GM23338 (cell line): Measurements from ENCODE around the gene HCFC1. TPM values are rescaled to one million over a fixed set of nuclear protein-coding genes. Genes with fewer than 3 reads are reported as not detected.

Source experiments
- ATAC-seq: fragments of 200-7000 bp; cut with Tn5 transposase; 3 replicates; pipeline ENCODE4 v1.9.1; 2020
- DNase-seq: peaks from one replicate; pipeline ENCODE4 v3.0.0-alpha.2; 2015; ENCODE audit warnings: low spot score
- H2AFZ ChIP-seq: fragments of 200-600 bp; sonication (generic); 2 replicates; pipeline ENCODE4 v1.8.0; 2016; ENCODE audit warnings: antibody characterized with exemption, mild to moderate bottlenecking, moderate library complexity
- H3F3A ChIP-seq: fragments of 200-600 bp; sonication (generic); replicated peaks from 2 replicates; pipeline ENCODE4 v1.8.0; 2017; ENCODE audit warnings: antibody characterized with exemption, mixed run types, low read depth
- H3K27ac ChIP-seq: fragments of 200-600 bp; sonication (generic); 2 replicates; pipeline ENCODE4 v1.6.1; 2016; ENCODE audit warnings: low read depth
- H3K27me3 ChIP-seq: fragments of 200-600 bp; sonication (generic); 2 replicates; pipeline ENCODE4 v1.8.0; 2016; ENCODE audit warnings: mild to moderate bottlenecking, mixed run types, moderate library complexity; ENCODE audit not compliant: insufficient read depth
- H3K36me3 ChIP-seq: fragments of 200-600 bp; sonication (generic); 2 replicates; pipeline ENCODE4 v1.8.0; 2016; ENCODE audit warnings: mild to moderate bottlenecking; ENCODE audit not compliant: insufficient read depth
- H3K4me1 ChIP-seq: fragments of 200-600 bp; sonication (generic); 2 replicates; pipeline ENCODE4 v1.8.0; 2016; ENCODE audit warnings: mild to moderate bottlenecking, moderate library complexity; ENCODE audit not compliant: insufficient read depth
- H3K4me2 ChIP-seq: fragments of 200-600 bp; sonication (generic); 2 replicates; pipeline ENCODE4 v1.7.1; 2017; ENCODE audit warnings: mixed run types
- H3K4me3 ChIP-seq: fragments of 200-600 bp; sonication (generic); 2 replicates; pipeline ENCODE4 v1.6.1; 2016; ENCODE audit warnings: mixed run types
- H3K79me2 ChIP-seq: fragments of 200-600 bp; sonication (generic); replicated peaks from 2 replicates; pipeline ENCODE4 v1.8.0; 2017; ENCODE audit warnings: mild to moderate bottlenecking; ENCODE audit not compliant: insufficient read depth
- H3K9me2 ChIP-seq: fragments of 200-600 bp; sonication (generic); 2 replicates; pipeline ENCODE4 v1.8.0; 2017; ENCODE audit not compliant: insufficient read depth
- H4K20me1 ChIP-seq: fragments of 200-600 bp; sonication (generic); replicated peaks from 2 replicates; pipeline ENCODE4 v1.8.0; 2017; ENCODE audit warnings: mild to moderate bottlenecking; ENCODE audit not compliant: insufficient read depth
- H3K27ac Mint-ChIP-seq: 2 replicates; pipeline ENCODE4 v1.8.0; 2020; ENCODE audit warnings: inconsistent platforms, mild to moderate bottlenecking, moderate library complexity, mixed read lengths
- H3K27me3 Mint-ChIP-seq: 3 replicates; pipeline ENCODE4 v1.8.0; 2022; ENCODE audit warnings: low read depth, mild to moderate bottlenecking, moderate library complexity, mixed read lengths, inconsistent platforms; ENCODE audit not compliant: insufficient read depth, poor library complexity
- H3K36me3 Mint-ChIP-seq: 3 replicates; pipeline ENCODE4 v1.8.0; 2021; ENCODE audit warnings: low read depth, mild to moderate bottlenecking, inconsistent platforms, moderate library complexity, mixed read lengths
- H3K4me1 Mint-ChIP-seq: 3 replicates; pipeline ENCODE4 v1.8.0; 2020; ENCODE audit warnings: mild to moderate bottlenecking, inconsistent platforms, mixed read lengths
- H3K4me3 Mint-ChIP-seq: 3 replicates; pipeline ENCODE4 v1.8.0; 2021; ENCODE audit warnings: moderate library complexity, mild to moderate bottlenecking, inconsistent platforms, mixed read lengths
- H3K9me3 Mint-ChIP-seq: 3 replicates; pipeline ENCODE4 v1.8.0; 2020; ENCODE audit warnings: moderate library complexity, mild to moderate bottlenecking, inconsistent platforms, mixed read lengths
- CREB1 ChIP-seq: fragments of 250-450 bp; sonication (Bioruptor Pico); IDR thresholded peaks from 2 replicates; pipeline ENCODE4 v1.5.0; 2020; ENCODE audit warnings: low read depth, mild to moderate bottlenecking, moderate library complexity
- EZH2 ChIP-seq: fragments of 200-600 bp; sonication (generic); IDR thresholded peaks from one replicate; pipeline ENCODE4 v1.8.0; 2017; ENCODE audit warnings: antibody characterized with exemption, mild to moderate bottlenecking, low read depth; ENCODE audit not compliant: unreplicated experiment
- EZH2phosphoT487 ChIP-seq: fragments of 200-600 bp; sonication (generic); IDR thresholded peaks from one replicate; pipeline ENCODE4 v1.8.1; 2018; ENCODE audit warnings: antibody characterized with exemption; ENCODE audit not compliant: unreplicated experiment
- JUNB ChIP-seq: IDR thresholded peaks from one replicate; pipeline ENCODE4 v1.6.1; 2016; ENCODE audit warnings: antibody characterized with exemption; ENCODE audit not compliant: unreplicated experiment
- NANOG ChIP-seq: IDR thresholded peaks from 2 replicates; pipeline ENCODE4 v1.6.1; 2016; ENCODE audit warnings: antibody characterized with exemption, borderline replicate concordance
- POLR2AphosphoS5 ChIP-seq: IDR thresholded peaks from 2 replicates; pipeline ENCODE4 v1.6.1; 2016; ENCODE audit warnings: antibody characterized with exemption, low read depth
- STAT1 ChIP-seq: IDR thresholded peaks from one replicate; pipeline ENCODE4 v1.6.1; 2016; ENCODE audit warnings: antibody characterized with exemption; ENCODE audit not compliant: unreplicated experiment
- ZNF114 ChIP-seq: fragments of 250-450 bp; sonication (Bioruptor Pico); IDR thresholded peaks from 2 replicates; pipeline ENCODE4 v1.5.0; 2020; ENCODE audit warnings: mild to moderate bottlenecking, moderate library complexity
- ZNF331 ChIP-seq: fragments of 250-450 bp; sonication (Bioruptor Pico); IDR thresholded peaks from 2 replicates; pipeline ENCODE4 v1.5.0; 2020; ENCODE audit warnings: low read depth, mild to moderate bottlenecking, moderate library complexity
- polyA plus RNA-seq: library from polyadenylated mRNA; unstranded; fragments of >200 nt; fragmentation: Nextera tagmentation; extraction: Ambion mirVana; gene quantifications from 2 replicates; pipeline ENCODE4 v1.2.1, GENCODE V29; 2016
- total RNA-seq: library from RNA; depleted of rRNA; stranded (reverse); fragments of >200 nt; shearing (Covaris generic); gene quantifications from 2 replicates; pipeline ENCODE4 v1.2.3, GENCODE V29; 2014
- TF ChIP-seq, protein P1 (sequence below), 2 experiments: fragments of 200-600 bp in 1 of 2; sonication (generic) in 1 of 2; conservative IDR thresholded peaks; 2 replicates each; pipeline versions ENCODE4 v1.5.1 to v1.6.1; 2016 to 2017; ENCODE audit warnings: antibody characterized with exemption in 2 of 2, low read depth in 2 of 2, mild to moderate bottlenecking in 2 of 2, moderate library complexity in 1 of 2
- TF ChIP-seq, protein P2 (sequence below): IDR thresholded peaks from one replicate; pipeline ENCODE4 v1.6.1; 2018; ENCODE audit warnings: antibody characterized with exemption; ENCODE audit not compliant: unreplicated experiment
- TF ChIP-seq, protein P3 (sequence below): fragments of 250-450 bp; sonication (Bioruptor Pico); IDR thresholded peaks from 2 replicates; pipeline ENCODE4 v1.5.0; 2020; ENCODE audit warnings: mild to moderate bottlenecking, moderate library complexity
- TF ChIP-seq, protein P4 (sequence below): IDR thresholded peaks from 2 replicates; pipeline ENCODE4 v1.6.1; 2016; ENCODE audit warnings: antibody characterized with exemption

Gene HCFC1
- total and polyA plus RNA-seq, 2 experiments from 2014 or later, result 33.0 to 188 TPM

DNA sequence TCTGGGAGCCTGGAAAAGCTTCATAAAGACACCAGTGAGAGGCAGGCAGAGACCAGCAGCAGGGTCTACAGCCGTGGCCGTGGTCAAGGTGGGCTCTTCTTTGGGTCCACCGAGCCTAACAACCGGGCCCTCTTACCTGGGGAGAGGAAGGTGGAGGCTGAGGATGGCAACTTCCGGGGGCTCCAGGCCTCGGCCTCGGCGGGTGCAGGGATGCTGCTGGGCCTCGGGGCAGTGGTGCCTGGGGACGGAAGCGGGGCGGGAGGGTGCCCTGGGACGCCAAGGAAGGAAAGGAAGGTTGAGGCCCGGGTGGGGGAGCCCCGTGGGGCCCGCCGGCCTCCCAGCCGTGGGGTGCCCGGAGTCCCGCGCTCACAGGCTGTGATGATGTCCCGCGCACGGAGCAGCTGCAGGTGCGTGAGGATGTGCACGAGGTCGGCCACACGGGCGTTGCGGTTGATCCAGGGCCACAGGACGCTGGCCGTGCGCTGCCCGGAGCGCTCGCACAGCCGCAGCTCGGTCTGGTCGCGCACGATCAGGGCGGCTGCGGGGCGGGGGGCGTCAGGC lies 47.5 kb upstream of the HCFC1 start:
- peak; percentile 33 for DNase-seq
- Mint-ChIP-seq H3K27me3 (peaks cover 5% of the 10 kb centered on the region), H3K4me3 (peak overlapping the region; percentile 72), H3K27ac (peak overlapping the region; percentile 67; the same call in 1 of the 2 replicates), H3K4me1 (peaks cover 35% of the 10 kb centered on the region), H3K9me3 (no peaks in the 10 kb centered on the region), H3K36me3 (peaks cover 13% of the 10 kb centered on the region; the same call in 2 of the 3 replicates)
- peak; percentile 6; the same call in 2 of the 3 replicates for ATAC-seq
- H3K27ac ChIP-seq, result no peak overlapping the region
- H3K79me2 ChIP-seq, result no peaks in the 10 kb centered on the region
- no peaks in the 10 kb centered on the region for H3K27me3 ChIP-seq
- H3K4me3 ChIP-seq, result peak overlapping the region; percentile 45; the same call in 1 of the 2 replicates
- peak overlapping the region; percentile 64 for H3K4me2 ChIP-seq
- H3K36me3 ChIP-seq, result no peaks in the 10 kb centered on the region
- no peak overlapping the region for H2AFZ ChIP-seq
- no peaks in the 10 kb centered on the region for H3K9me2 ChIP-seq
- no peaks in the 10 kb centered on the region for H4K20me1 ChIP-seq
- peaks cover 6% of the 10 kb centered on the region; the same call in 1 of the 2 replicates for H3K4me1 ChIP-seq
- H3F3A ChIP-seq, result no peaks in the 10 kb centered on the region
- TF ChIP-seq POLR2AphosphoS5, result no peak
- TF ChIP-seq, protein P1, sequence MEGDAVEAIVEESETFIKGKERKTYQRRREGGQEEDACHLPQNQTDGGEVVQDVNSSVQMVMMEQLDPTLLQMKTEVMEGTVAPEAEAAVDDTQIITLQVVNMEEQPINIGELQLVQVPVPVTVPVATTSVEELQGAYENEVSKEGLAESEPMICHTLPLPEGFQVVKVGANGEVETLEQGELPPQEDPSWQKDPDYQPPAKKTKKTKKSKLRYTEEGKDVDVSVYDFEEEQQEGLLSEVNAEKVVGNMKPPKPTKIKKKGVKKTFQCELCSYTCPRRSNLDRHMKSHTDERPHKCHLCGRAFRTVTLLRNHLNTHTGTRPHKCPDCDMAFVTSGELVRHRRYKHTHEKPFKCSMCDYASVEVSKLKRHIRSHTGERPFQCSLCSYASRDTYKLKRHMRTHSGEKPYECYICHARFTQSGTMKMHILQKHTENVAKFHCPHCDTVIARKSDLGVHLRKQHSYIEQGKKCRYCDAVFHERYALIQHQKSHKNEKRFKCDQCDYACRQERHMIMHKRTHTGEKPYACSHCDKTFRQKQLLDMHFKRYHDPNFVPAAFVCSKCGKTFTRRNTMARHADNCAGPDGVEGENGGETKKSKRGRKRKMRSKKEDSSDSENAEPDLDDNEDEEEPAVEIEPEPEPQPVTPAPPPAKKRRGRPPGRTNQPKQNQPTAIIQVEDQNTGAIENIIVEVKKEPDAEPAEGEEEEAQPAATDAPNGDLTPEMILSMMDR (conservative IDR thresholded peaks at IDR 0.05; ENCODE audit: low read depth in 2 of 2), result no peak
- TF ChIP-seq, protein P2, sequence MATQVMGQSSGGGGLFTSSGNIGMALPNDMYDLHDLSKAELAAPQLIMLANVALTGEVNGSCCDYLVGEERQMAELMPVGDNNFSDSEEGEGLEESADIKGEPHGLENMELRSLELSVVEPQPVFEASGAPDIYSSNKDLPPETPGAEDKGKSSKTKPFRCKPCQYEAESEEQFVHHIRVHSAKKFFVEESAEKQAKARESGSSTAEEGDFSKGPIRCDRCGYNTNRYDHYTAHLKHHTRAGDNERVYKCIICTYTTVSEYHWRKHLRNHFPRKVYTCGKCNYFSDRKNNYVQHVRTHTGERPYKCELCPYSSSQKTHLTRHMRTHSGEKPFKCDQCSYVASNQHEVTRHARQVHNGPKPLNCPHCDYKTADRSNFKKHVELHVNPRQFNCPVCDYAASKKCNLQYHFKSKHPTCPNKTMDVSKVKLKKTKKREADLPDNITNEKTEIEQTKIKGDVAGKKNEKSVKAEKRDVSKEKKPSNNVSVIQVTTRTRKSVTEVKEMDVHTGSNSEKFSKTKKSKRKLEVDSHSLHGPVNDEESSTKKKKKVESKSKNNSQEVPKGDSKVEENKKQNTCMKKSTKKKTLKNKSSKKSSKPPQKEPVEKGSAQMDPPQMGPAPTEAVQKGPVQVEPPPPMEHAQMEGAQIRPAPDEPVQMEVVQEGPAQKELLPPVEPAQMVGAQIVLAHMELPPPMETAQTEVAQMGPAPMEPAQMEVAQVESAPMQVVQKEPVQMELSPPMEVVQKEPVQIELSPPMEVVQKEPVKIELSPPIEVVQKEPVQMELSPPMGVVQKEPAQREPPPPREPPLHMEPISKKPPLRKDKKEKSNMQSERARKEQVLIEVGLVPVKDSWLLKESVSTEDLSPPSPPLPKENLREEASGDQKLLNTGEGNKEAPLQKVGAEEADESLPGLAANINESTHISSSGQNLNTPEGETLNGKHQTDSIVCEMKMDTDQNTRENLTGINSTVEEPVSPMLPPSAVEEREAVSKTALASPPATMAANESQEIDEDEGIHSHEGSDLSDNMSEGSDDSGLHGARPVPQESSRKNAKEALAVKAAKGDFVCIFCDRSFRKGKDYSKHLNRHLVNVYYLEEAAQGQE, result no peak
- no peak for TF ChIP-seq EZH2
- TF ChIP-seq CREB1, result no peak
- TF ChIP-seq, protein P3, sequence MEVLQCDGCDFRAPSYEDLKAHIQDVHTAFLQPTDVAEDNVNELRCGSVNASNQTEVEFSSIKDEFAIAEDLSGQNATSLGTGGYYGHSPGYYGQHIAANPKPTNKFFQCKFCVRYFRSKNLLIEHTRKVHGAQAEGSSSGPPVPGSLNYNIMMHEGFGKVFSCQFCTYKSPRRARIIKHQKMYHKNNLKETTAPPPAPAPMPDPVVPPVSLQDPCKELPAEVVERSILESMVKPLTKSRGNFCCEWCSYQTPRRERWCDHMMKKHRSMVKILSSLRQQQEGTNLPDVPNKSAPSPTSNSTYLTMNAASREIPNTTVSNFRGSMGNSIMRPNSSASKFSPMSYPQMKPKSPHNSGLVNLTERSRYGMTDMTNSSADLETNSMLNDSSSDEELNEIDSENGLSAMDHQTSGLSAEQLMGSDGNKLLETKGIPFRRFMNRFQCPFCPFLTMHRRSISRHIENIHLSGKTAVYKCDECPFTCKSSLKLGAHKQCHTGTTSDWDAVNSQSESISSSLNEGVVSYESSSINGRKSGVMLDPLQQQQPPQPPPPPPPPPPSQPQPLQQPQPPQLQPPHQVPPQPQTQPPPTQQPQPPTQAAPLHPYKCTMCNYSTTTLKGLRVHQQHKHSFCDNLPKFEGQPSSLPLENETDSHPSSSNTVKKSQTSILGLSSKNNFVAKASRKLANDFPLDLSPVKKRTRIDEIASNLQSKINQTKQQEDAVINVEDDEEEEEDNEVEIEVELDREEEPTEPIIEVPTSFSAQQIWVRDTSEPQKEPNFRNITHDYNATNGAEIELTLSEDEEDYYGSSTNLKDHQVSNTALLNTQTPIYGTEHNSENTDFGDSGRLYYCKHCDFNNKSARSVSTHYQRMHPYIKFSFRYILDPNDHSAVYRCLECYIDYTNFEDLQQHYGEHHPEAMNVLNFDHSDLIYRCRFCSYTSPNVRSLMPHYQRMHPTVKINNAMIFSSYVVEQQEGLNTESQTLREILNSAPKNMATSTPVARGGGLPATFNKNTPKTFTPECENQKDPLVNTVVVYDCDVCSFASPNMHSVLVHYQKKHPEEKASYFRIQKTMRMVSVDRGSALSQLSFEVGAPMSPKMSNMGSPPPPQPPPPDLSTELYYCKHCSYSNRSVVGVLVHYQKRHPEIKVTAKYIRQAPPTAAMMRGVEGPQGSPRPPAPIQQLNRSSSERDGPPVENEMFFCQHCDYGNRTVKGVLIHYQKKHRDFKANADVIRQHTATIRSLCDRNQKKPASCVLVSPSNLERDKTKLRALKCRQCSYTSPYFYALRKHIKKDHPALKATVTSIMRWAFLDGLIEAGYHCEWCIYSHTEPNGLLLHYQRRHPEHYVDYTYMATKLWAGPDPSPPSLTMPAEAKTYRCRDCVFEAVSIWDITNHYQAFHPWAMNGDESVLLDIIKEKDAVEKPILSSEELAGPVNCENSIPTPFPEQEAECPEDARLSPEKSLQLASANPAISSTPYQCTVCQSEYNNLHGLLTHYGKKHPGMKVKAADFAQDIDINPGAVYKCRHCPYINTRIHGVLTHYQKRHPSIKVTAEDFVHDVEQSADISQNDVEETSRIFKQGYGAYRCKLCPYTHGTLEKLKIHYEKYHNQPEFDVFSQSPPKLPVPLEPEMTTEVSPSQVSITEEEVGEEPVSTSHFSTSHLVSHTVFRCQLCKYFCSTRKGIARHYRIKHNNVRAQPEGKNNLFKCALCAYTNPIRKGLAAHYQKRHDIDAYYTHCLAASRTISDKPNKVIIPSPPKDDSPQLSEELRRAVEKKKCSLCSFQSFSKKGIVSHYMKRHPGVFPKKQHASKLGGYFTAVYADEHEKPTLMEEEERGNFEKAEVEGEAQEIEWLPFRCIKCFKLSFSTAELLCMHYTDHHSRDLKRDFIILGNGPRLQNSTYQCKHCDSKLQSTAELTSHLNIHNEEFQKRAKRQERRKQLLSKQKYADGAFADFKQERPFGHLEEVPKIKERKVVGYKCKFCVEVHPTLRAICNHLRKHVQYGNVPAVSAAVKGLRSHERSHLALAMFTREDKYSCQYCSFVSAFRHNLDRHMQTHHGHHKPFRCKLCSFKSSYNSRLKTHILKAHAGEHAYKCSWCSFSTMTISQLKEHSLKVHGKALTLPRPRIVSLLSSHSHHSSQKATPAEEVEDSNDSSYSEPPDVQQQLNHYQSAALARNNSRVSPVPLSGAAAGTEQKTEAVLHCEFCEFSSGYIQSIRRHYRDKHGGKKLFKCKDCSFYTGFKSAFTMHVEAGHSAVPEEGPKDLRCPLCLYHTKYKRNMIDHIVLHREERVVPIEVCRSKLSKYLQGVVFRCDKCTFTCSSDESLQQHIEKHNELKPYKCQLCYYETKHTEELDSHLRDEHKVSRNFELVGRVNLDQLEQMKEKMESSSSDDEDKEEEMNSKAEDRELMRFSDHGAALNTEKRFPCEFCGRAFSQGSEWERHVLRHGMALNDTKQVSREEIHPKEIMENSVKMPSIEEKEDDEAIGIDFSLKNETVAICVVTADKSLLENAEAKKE (CRISPR knock-in tag), result no peak
- no peak for TF ChIP-seq ZNF114
- TF ChIP-seq STAT1, result no peak
- no peak for TF ChIP-seq NANOG
- TF ChIP-seq ZNF331 (CRISPR knock-in tag), result no peak
- TF ChIP-seq EZH2phosphoT487, result no peak
- no peak for TF ChIP-seq JUNB
- TF ChIP-seq, protein P4, sequence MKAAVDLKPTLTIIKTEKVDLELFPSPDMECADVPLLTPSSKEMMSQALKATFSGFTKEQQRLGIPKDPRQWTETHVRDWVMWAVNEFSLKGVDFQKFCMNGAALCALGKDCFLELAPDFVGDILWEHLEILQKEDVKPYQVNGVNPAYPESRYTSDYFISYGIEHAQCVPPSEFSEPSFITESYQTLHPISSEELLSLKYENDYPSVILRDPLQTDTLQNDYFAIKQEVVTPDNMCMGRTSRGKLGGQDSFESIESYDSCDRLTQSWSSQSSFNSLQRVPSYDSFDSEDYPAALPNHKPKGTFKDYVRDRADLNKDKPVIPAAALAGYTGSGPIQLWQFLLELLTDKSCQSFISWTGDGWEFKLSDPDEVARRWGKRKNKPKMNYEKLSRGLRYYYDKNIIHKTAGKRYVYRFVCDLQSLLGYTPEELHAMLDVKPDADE, result no peak
